HEK293T (cell line): ENCODE results near the gene CCSER1.

Experiments used
- BHLHE40 ChIP-seq: fragments of 450-650 bp; IDR thresholded peaks from 2 replicates; pipeline ENCODE4 v1.6.1; 2016; ENCODE audit warnings: mild to moderate bottlenecking, moderate library complexity, borderline replicate concordance
- FOXA1 ChIP-seq: fragments of 450-650 bp; IDR thresholded peaks from 2 replicates; pipeline ENCODE4 v1.6.1; 2016; ENCODE audit warnings: mild to moderate bottlenecking
- FOXM1 ChIP-seq: fragments of 450-650 bp; IDR thresholded peaks from 2 replicates; pipeline ENCODE4 v1.6.1; 2017; ENCODE audit warnings: mild to moderate bottlenecking, borderline replicate concordance
- HDGF ChIP-seq: fragments of 450-650 bp; IDR thresholded peaks from 2 replicates; pipeline ENCODE4 v1.6.1; 2017; ENCODE audit warnings: antibody characterized with exemption, borderline replicate concordance
- TF ChIP-seq, protein P1 (sequence below): fragments of 450-650 bp; IDR thresholded peaks from 2 replicates; pipeline ENCODE4 v1.6.1; 2016

DNA sequence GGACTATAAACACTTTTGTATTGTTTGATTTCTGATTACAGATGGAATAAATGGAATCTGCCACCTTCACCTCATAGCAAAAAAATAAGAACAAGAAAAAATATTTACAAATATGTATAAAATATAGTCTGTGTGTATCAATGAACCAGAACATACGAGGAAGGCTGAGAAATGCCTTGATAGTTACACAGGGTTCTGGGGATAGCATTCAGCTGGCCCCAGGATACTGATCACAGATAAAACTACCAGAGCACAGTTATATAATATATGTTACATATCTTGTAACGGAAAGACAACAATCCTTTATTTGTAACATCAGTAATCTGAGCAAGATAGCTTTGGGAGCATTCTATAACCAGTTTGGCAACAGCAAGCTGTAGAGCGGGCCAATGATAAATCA lies 1101.5 kb downstream of the CCSER1 start:
- TF ChIP-seq FOXA1: no peak
- TF ChIP-seq BHLHE40: no peak
- no peak for TF ChIP-seq HDGF
- TF ChIP-seq, protein P1, sequence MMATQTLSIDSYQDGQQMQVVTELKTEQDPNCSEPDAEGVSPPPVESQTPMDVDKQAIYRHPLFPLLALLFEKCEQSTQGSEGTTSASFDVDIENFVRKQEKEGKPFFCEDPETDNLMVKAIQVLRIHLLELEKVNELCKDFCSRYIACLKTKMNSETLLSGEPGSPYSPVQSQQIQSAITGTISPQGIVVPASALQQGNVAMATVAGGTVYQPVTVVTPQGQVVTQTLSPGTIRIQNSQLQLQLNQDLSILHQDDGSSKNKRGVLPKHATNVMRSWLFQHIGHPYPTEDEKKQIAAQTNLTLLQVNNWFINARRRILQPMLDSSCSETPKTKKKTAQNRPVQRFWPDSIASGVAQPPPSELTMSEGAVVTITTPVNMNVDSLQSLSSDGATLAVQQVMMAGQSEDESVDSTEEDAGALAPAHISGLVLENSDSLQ: no peak
- TF ChIP-seq FOXM1: no peak
